Measurements from ENCODE around the gene ASRGL1.

Gene ASRGL1

GRCh38 chr11:62416596-62416995 is 79.3 kb downstream of the ASRGL1 start:
- DNase-seq (ENCODE audit: low read depth), result no peak

DNA sequence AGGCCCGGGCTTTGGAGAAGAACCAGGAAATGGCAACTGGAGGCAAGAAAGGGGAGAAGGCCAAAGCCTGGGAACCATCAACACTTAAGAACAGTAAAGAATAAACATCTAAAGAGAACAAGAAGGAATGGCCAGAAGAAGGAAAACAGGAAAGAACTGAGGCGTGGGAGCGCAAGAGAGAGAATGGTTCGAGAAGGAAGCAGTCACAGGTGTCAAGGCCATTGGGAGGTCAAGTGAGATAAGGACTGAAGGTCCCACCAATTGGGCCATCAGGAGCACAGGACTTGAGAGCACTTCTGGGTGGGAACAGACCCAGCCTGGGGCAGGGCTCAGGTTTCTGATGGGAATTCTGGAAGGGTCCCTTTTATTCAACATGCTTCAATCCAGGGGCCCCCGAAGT is 80.9 kb downstream of the ASRGL1 start:
- no peak for DNase-seq (ENCODE audit: low read depth)

- DNase-seq (ENCODE audit: low read depth), result no peak
These were observed 81.5 kb downstream of the ASRGL1 start, which contains the start of gene SCGB1A1 for GRCh38 chr11:62418733-62419132. SCGB1A1 (plus strand) TSS chr11:62419033; CDS start chr11:62419096, 63 bp downstream.

GRCh38 chr11:62419314-62419929 is 82.2 kb downstream of the ASRGL1 start:
- no peak for DNase-seq (ENCODE audit: low read depth)

- no peak for DNase-seq (ENCODE audit: low read depth)
These were observed 82.7 kb downstream of the ASRGL1 start for GRCh38 chr11:62419943-62420342.

- no peak for DNase-seq (ENCODE audit: low read depth)
These were observed 83.6 kb downstream of the ASRGL1 start for GRCh38 chr11:62420882-62421281.

GRCh38 chr11:62421996-62422395 is 84.7 kb downstream of the ASRGL1 start:
- no peak for DNase-seq (ENCODE audit: low read depth)

GRCh38 chr11:62423012-62423411 is 85.8 kb downstream of the ASRGL1 start:
- no peak for DNase-seq (ENCODE audit: low read depth)

- no peak for DNase-seq (ENCODE audit: low read depth)
These were observed 90.5 kb downstream of the ASRGL1 start for GRCh38 chr11:62427630-62428233.

DNA sequence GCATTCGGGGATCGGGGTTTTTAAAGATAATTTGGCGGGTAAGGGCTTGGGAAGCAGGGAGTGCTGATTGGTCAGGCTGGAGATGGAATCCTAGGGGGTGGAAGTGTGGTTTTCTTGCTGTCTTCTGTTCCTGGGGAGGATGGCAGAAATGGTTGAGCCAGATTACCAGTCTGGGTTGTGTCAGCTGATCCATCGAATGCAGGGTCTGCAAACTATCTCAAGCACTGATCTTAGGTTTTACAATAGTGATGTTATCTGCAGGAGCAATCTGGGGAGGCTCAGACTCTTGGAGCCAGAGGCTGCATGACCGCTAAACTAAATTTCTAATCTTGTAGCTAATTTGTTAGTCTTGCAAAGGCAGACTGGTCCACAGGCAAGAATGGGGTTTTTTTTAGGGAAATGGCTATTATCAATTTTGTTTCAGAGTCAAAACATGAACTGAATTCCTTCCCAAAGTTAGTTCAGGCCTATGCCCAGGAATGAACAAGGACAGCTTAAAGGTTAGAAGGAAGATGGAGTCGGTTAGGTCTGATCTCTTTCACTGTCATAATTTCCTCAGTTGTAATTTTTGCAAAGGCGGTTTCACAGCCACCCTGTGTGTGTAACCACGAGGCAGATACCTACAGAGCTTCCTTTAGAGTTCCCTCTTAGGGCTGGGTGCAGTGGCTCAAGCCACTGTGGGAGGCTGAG is 91.8 kb downstream of the ASRGL1 start:
- no peak for DNase-seq (ENCODE audit: low read depth)

DNA sequence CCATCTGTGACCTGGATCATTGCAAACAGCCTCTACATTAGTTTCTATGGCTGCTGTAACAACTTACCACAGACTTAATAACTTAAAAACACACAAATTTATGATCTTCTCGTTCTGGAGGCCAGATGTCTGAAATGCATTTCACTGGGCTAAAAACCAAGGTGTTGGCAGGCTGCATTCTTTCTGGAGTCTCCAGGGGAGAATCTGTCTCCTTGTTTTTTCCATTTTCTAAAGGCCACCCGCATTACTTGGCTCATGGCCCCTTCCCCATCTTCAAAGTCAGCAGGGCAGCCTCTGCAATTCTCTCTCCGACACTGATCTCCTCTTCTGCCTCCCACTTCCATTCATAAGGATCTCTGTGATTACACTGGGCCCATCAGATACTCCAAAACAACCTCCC is 93.2 kb downstream of the ASRGL1 start:
- DNase-seq (ENCODE audit: low read depth), result no peak

DNA sequence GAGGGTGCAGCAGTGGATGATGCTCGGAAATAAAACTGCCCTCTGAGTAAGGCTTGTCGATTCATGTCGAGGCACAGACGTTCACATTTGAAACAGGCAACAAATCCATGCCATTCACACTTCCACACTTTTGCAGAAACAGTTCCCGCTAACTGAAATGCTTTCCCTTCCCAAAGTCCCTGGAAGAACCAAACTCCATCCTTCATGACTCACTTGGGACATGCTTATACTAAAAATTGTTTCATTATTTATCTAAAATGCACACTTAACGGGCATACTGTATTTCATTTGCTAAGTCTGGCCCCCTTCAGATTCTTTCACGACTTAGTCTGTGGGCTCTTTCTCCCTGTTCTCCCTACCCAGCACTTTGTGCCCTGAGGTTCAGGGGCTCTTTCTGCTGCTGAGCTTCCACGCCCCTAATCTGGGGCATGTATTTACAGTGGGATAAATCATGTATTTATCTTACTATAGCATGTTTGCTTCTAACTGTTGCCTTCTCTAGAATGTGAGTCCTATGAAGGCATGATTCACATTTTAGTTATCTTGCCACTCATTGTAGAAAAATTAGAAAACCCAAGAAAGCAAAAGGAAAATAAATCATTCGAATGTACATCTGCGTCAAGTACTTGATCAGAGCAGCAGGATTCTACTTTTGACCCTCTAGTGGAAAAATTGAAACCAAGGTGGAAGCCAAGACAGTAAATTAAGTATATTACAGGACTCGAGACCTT is 94.1 kb downstream of the ASRGL1 start:
- DNase-seq (ENCODE audit: low read depth), result no peak

DNA sequence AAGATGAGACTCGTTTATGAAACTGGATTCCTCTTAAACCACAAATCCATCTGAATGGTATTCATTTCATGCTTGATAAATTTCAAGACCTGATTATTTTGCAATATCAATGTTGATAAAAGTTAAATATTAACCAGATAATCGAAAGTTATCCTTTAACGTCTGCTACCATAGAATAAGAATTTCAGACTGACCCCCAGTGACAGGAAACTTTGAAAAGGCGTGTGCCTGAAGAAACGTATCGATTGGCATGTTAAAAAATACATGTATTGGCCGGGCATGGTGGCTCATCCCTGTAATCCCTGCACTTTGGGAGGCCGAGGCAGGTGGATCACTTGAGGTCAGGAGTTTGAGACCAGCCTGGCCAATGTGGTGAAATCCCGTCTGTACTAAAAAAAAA is 95.4 kb downstream of the ASRGL1 start:
- no peak for DNase-seq (ENCODE audit: low read depth)

GRCh38 chr11:62433141-62433903 is 96.1 kb downstream of the ASRGL1 start:
- no peak for DNase-seq (ENCODE audit: low read depth)

GRCh38 chr11:62433904-62434276 is 96.6 kb downstream of the ASRGL1 start:
- no peak for DNase-seq (ENCODE audit: low read depth)

DNA sequence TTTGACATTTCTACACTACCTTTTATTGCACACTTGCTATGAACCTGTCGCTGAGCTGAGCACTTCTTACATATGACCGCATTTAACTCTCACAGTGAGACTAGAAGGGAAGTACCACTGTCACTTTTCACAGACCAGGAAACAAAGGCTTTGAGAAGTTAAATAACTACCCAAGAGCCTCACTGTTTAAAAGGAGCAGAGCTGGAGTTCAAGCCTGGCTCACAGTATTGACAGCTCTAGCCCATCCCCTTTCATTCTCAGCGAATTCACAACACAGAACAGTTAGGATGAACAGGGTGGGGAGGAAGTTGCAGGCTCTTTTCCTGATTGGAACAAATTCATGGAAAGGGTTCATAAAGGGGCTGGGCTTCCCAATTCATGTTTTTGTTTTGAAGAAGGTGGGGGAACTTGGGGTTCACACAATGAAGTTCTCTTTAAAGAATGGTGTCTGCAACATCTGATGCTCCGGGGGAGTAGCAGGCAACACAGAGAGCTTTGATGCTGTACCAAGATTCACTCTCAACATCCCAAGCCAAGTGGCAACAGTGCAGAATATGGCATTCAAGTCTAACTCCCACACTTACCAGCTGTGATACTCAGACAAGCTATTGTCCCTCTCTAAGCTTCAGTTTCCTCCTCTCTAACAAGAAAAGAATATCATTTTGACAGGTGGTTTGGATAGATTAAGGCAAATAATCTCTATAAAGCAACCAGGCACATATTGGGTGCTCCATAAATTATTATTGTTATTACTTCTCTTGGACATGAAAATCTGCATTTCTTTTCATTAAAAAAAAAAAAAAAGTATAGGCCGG is 98.8 kb downstream of the ASRGL1 start:
- DNase-seq (ENCODE audit: low read depth), result no peak

DNA sequence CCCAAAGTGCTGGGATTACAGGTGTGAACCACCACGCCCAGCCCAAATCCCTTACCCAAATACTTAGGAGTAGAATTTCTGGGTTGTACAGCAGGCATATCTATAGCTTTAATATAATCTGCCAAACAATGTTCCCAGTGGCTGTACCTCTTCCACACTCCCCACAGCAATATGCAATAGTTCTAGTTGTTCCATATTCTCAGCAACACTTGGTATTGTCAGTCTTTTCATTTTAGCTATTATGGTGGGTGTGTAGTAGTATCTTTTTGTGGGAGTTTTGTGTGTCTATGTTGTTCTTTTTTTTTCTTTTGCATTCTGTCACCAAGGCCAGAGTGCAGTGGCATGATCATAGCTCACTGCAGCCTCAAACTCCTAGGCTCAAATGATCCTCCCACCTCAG is 100.4 kb downstream of the ASRGL1 start:
- no peak for DNase-seq (ENCODE audit: low read depth)

DNA sequence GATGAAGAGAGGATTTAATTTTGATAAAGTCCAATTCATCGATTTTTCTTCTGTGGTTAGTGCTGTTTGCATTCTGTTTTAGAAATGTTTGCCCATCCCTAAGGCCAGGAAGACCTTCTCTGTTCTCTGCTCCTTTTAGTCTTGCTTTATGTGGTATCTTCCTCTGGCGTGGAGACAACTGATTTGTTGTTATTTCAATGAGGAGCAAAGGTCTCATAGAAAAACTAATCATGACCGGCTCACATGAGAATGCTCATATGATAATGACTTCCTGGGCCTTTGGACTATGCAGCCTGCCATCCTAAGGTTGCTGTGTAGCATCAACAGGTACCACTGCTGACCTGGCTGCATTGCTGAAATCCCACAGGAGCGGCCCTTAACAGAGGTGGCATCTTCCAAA is 101.4 kb downstream of the ASRGL1 start:
- no peak for DNase-seq (ENCODE audit: low read depth)

DNA sequence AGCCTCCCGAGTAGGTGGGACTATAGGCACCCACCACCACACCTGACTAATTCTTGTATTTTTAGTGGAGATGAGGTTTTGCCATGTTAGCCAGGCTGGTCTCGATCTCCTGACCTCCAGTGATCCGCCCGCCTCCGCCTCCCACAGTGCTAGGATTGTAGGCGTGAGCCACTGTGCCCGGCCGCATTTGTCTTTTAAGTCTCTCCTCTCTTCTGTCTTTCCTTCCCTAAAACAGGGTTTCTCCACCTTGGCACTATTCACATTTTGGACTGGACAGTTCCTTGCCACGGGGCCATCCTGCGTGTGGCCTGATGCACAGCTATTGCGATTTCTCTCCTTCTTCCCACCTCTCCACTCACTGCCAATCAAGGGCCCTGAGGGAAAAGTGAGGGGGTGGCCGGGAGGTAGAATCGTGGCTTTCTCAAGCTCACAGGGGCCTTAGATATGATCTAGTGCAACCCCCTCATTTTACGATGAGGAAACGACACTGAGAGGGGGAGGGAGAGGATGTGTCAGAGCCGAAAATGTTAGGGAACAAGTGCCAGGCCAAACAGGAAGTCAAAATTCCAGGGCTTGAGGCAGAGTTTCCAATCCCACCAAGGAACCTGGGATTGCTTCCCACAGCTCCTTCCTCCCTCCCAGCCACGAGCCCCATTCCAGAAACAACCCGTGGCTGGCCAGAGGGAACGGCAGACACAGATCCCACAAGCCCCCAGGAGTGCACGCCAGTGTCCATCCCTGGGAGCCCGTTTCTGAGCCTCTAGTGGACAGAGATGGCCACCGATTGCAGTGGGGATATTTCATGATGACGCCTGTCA is 102.7 kb downstream of the ASRGL1 start:
- DNase-seq (ENCODE audit: low read depth), result no peak
